Measurements from ENCODE around the gene CD2BP2.
"Not testable (repeated sequence)": the region's sequence is repeated elsewhere in the genome, so short reads cannot be mapped to it uniquely, and the experiment has no call there.

Gene CD2BP2

DNA sequence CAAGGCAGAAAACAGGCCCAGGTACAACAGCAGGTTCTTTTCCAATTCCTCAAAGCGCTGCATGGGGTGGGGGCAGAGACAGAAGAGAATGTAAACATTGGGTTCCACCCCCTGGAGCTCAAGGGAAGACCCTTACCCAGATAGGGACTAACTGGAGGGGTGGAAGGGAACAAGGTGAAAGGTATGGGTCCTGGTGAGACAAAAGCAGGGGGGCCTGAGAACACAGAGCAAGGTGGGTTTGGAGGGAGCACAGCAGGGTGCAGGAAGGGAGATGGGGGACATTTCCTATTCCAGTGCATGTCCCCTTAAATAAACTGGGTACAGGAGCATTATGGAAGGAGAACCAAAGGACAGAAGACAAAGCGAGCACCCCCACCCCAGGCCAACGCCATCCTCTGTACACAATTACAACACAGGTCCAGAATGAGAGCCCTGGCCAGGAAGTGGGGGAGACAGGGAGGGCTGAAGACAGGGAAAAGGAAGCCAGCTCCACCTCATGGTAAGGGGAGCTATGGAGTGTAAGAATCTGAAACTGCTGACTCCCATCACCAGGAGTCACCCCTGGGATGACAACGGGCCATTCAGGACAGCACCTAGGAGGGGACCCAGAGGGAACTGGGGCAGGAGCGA is 2.1 kb upstream of the CD2BP2 start:
- Mint-ChIP-seq H3K27me3 (no peaks in the 10 kb centered on the region), H3K27ac (no peak overlapping the region), H3K4me3 (no peak overlapping the region), H3K4me1 (peaks cover 26% of the 10 kb centered on the region), H3K9me3 (no peaks in the 10 kb centered on the region), H3K36me3 (peaks cover 4% of the 10 kb centered on the region)

DNA sequence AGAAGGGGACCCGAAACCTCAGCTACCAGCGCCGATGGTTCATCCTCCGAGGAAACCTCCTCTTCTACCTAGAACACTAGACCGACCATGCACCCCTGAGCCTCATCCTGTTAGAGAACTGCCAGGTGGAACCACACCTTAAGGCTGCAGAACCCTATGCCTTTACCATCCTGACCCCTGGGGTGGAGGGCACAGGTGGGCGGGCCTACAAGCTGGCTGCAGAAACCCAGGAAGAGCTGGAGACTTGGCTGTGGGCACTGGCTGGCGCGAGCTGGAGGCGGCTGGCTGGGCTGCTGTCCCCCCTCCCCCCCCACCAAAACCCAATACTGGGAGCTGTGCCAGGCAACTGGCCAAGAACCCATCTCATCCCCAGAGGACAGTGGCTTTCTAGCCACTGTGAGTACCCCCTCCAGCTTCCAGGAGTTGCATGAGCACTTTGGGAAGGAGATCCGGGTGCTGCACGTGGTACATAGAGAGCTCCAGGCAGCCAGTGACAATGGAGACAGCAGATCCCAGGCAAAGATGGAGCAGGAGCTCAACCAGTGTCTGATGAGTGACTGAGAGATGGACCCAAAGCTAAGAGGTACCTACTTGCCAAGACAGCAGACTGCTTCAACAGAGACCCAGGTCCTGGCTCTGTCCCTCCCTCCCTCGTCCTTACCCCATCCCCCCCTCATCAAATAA is 1.4 kb upstream of the CD2BP2 start:
- Mint-ChIP-seq H3K27ac (peak overlapping the region; percentile 85), H3K4me1 (peaks cover 29% of the 10 kb centered on the region), H3K4me3 (peak overlapping the region; percentile 92), H3K9me3 (no peaks in the 10 kb centered on the region), H3K36me3 (peaks cover 4% of the 10 kb centered on the region), H3K27me3 (no peaks in the 10 kb centered on the region)

DNA sequence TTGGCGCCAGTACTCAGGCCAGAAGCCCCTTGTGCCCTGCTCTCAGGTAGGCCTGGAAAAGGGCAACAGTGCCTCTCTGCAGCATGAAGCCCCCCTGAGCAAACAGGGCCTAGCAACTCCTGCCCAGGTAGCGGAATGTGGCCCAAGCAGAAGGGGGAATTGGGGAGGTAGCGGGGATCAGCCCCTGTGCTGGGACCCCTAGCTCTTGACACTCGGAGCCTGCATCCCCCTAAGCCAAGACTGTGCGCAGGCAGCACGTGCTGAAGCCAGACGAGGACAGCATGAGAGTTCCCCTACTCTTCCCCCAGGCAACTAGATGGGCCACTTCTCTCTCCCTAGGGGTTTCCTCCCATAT is 823 bp upstream of the CD2BP2 start:
- Mint-ChIP-seq H3K4me1 (peaks cover 33% of the 10 kb centered on the region), H3K27ac (peak overlapping the region; percentile 85), H3K27me3 (no peaks in the 10 kb centered on the region), H3K36me3 (peaks cover 4% of the 10 kb centered on the region), H3K4me3 (peak overlapping the region; percentile 92), H3K9me3 (no peaks in the 10 kb centered on the region)

- Mint-ChIP-seq H3K36me3 (peaks cover 4% of the 10 kb centered on the region), H3K27me3 (no peaks in the 10 kb centered on the region), H3K27ac (peak overlapping the region; percentile 99), H3K4me1 (peaks cover 43% of the 10 kb centered on the region), H3K9me3 (no peaks in the 10 kb centered on the region), H3K4me3 (peak overlapping the region; percentile 92)
Measured at GRCh38 chr16:30354423-30355143, 525 bp downstream of the CD2BP2 start.

DNA sequence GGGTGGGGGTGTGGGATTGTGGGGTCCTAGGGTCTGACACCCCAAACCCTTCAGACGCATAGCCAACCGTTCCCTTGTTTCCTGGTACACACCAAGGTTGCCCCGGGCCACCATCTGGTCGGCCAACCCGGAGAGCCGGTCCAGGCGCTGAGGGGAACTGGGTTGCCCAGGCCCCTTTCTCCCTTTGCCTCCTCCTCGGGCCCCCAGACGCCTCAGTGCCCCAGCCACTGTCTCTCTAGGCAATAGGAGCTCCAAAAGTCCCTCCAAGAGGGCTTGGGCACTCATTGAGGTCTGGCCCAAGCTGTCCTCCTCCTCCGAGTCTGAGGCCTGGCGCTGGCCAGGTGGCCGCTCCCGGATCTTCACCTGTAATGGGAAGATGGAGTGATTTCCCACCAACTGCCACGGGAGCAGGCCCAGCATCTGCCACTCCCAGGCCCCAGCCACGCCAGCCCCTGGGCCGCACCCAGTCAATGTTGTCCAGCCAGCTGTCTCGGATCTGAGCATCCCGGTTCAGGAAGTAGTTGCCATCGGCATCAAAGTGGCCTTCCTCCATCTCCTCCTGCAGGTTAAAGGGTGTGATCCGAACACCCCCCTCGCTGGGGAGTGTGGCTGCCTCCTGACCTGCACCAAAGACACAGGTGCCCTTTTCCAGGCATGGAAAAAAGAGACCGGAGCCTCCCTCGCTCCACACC is 1.5 kb downstream of the CD2BP2 start:
- H3K27me3 Mint-ChIP-seq, result no peaks in the 10 kb centered on the region
- H3K9me3 Mint-ChIP-seq, result no peaks in the 10 kb centered on the region
- peaks cover 43% of the 10 kb centered on the region for H3K4me1 Mint-ChIP-seq
- peaks cover 4% of the 10 kb centered on the region for H3K36me3 Mint-ChIP-seq
- H3K27ac Mint-ChIP-seq, result no peak overlapping the region
- peak overlapping the region; percentile 92 for H3K4me3 Mint-ChIP-seq

- Mint-ChIP-seq H3K4me3 (peak overlapping the region; percentile 42), H3K27ac (peak overlapping the region; percentile 70), H3K9me3 (no peaks in the 10 kb centered on the region), H3K27me3 (no peaks in the 10 kb centered on the region), H3K36me3 (peaks cover 4% of the 10 kb centered on the region), H3K4me1 (peaks cover 43% of the 10 kb centered on the region)
Measured at GRCh38 chr16:30352488-30353401, 2.4 kb downstream of the CD2BP2 start.

GRCh38 chr16:30351586-30352419 is 3.3 kb downstream of the CD2BP2 start:
- H3K27ac Mint-ChIP-seq, result no peak overlapping the region

GRCh38 chr16:30351001-30351441 is 4.1 kb downstream of the CD2BP2 start:
- Mint-ChIP-seq H3K27me3 (no peaks in the 10 kb centered on the region), H3K27ac (no peak overlapping the region), H3K4me3 (no peak overlapping the region), H3K4me1 (peaks cover 38% of the 10 kb centered on the region), H3K36me3 (peaks cover 4% of the 10 kb centered on the region), H3K9me3 (no peaks in the 10 kb centered on the region)

More at GRCh38 chr16:30351586-30352419, 3.3 kb downstream of the CD2BP2 start:
- Mint-ChIP-seq H3K4me3 (peak overlapping the region; percentile 42), H3K27me3 (no peaks in the 10 kb centered on the region), H3K36me3 (peaks cover 4% of the 10 kb centered on the region), H3K9me3 (no peaks in the 10 kb centered on the region), H3K4me1 (peaks cover 43% of the 10 kb centered on the region)

DNA sequence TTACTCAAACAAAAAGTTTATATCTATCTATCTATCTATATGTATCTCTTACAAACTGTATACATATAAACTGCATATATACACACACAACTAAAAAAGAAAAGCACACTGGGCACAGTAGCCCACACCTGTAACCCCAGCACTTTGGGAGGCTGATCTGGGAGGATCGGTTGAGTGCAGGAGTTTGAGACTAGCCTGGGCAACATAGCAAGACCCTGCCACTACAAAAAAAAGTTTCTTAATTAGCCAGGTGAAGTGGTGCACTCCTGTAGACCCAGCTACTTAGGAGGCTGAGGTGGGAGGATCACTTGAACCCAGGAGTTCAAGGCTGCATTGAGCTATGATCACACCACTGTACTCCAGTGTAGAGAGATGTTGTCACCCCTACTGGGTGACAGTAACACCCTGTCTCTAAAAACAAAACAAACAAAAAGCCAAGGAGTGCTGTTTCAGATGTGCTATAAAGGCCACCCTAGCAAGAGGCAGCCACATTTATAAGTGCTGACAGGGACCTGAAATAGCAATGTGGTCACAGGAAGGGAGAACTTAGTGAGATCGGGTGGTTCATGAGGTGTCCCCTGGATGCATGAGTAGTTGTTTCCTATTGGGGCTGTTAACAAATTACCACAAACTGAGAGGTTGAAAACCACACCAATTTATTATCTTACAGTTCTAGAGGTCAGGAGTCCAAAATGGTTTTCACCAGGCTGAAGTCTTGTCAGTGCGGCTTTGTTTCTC is 4.8 kb downstream of the CD2BP2 start:
- Mint-ChIP-seq H3K4me3 (peak overlapping the region; percentile 43), H3K4me1 (peaks cover 31% of the 10 kb centered on the region)

GRCh38 chr16:30349675-30350074 is 5.4 kb downstream of the CD2BP2 start:
- Mint-ChIP-seq H3K36me3 (peaks cover 4% of the 10 kb centered on the region), H3K27ac (no peak overlapping the region), H3K27me3 (no peaks in the 10 kb centered on the region), H3K4me1 (peaks cover 29% of the 10 kb centered on the region), H3K9me3 (no peaks in the 10 kb centered on the region), H3K4me3 (no peak overlapping the region)

More for the DNA sequence above, 4.8 kb downstream of the CD2BP2 start:
- Mint-ChIP-seq H3K27me3 (no peaks in the 10 kb centered on the region), H3K36me3 (peaks cover 4% of the 10 kb centered on the region), H3K9me3 (no peaks in the 10 kb centered on the region), H3K27ac (peak overlapping the region; percentile 67)

- Mint-ChIP-seq H3K4me3 (no peak overlapping the region), H3K27me3 (no peaks in the 10 kb centered on the region), H3K9me3 (no peaks in the 10 kb centered on the region), H3K36me3 (no peaks in the 10 kb centered on the region), H3K4me1 (peaks cover 22% of the 10 kb centered on the region), H3K27ac (peak overlapping the region; percentile 38)
Measured at GRCh38 chr16:30348929-30349328, 6.2 kb downstream of the CD2BP2 start.

- Mint-ChIP-seq H3K4me3 (no peak overlapping the region), H3K27me3 (no peaks in the 10 kb centered on the region), H3K36me3 (no peaks in the 10 kb centered on the region), H3K4me1 (peaks cover 17% of the 10 kb centered on the region), H3K27ac (no peak overlapping the region), H3K9me3 (no peaks in the 10 kb centered on the region)
Measured at GRCh38 chr16:30348113-30348512, 7.0 kb downstream of the CD2BP2 start.

DNA sequence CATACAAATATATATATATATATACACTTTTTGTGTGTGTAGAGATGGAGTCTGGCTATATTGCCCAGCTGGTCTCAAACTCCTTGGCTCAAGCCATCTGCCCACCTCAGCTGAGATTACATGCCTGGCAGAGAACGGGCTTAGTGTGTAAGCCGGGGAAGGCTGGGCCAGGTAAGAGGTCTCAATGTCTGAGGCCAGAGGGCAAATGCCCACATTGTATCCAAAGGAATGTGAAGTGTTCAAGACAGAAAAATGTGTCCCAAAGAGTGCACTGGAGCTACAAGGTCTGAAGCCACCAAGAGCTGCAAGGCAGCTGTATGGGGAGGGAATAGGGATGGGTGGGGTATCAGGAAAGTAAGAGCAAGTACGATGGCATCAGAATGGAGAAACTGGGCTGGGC is 8.8 kb downstream of the CD2BP2 start:
- H3K9me3 Mint-ChIP-seq, result no peaks in the 10 kb centered on the region
- peaks cover 12% of the 10 kb centered on the region for H3K4me1 Mint-ChIP-seq
- no peak overlapping the region for H3K4me3 Mint-ChIP-seq
- H3K27ac Mint-ChIP-seq, result no peak overlapping the region
- H3K36me3 Mint-ChIP-seq, result no peaks in the 10 kb centered on the region
- H3K27me3 Mint-ChIP-seq, result no peaks in the 10 kb centered on the region

DNA sequence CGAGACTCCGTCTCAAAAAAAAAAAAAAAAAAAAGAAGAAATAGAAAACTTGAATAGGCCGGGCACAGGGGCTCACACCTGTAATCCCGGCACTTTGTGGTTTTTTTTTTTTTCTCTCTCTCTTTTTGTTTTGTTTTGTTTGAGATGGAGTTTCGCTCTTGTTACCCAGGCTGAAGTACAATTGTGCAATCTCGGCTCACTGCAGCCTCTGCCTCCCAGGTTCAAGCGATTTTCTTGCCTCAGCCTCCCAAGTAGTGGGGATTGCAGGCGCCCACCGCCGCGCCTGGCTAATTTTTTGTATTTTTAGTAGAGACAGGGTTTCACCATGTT is 11.7 kb downstream of the CD2BP2 start:
- not testable (repeated sequence) for H3K27me3 Mint-ChIP-seq, H3K27ac Mint-ChIP-seq, H3K4me1 Mint-ChIP-seq

More for the DNA sequence above, 11.7 kb downstream of the CD2BP2 start:
- H3K36me3 Mint-ChIP-seq, H3K4me3 Mint-ChIP-seq, H3K9me3 Mint-ChIP-seq: not testable (repeated sequence)

All from activated naive CD4-positive, alpha-beta T cell treated with anti-CD3 and anti-CD28 coated beads, Interleukin-2, amount 50 U/mL, for 24 hours (primary cell).